Measurements from ENCODE around the gene TOX2.

DNA sequence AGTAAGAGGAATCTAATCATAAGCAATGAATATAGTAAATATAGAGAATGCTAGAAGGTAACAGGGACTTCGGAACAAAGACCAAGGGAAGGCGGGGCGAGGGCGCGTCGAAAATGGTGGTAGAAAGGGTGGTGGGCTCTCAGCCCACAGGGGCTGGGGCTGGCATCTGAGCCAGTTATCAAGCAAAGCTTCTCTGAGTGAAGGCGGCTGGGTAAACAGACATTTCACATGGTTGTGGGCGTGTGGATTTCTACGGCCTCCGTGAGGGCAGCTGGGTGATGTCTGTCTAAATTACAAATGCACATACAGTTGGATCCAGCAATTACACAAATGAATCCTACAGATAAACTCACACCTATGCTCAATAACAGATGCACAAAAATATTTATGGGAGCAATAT lies 56.6 kb downstream of the TOX2 start:
- TF ChIP-seq POLR2A (IDR thresholded peaks at IDR 0.05) (no peak), POLR2AphosphoS5 (IDR thresholded peaks at IDR 0.05) (no peak)
- TF ChIP-seq, protein P1, sequence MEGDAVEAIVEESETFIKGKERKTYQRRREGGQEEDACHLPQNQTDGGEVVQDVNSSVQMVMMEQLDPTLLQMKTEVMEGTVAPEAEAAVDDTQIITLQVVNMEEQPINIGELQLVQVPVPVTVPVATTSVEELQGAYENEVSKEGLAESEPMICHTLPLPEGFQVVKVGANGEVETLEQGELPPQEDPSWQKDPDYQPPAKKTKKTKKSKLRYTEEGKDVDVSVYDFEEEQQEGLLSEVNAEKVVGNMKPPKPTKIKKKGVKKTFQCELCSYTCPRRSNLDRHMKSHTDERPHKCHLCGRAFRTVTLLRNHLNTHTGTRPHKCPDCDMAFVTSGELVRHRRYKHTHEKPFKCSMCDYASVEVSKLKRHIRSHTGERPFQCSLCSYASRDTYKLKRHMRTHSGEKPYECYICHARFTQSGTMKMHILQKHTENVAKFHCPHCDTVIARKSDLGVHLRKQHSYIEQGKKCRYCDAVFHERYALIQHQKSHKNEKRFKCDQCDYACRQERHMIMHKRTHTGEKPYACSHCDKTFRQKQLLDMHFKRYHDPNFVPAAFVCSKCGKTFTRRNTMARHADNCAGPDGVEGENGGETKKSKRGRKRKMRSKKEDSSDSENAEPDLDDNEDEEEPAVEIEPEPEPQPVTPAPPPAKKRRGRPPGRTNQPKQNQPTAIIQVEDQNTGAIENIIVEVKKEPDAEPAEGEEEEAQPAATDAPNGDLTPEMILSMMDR (IDR thresholded peaks at IDR 0.05): no peak

All from prostate gland (tissue), 2 donors.